CD4-positive, alpha-beta T cell treated with Interleukin-21 for 1 hour (primary cell): ENCODE measurements around the gene IPCEF1.

Experiments
- DNase-seq: peaks from one replicate; pipeline ENCODE4 v3.0.0-alpha.2; 2020

IPCEF1 gene

DNA sequence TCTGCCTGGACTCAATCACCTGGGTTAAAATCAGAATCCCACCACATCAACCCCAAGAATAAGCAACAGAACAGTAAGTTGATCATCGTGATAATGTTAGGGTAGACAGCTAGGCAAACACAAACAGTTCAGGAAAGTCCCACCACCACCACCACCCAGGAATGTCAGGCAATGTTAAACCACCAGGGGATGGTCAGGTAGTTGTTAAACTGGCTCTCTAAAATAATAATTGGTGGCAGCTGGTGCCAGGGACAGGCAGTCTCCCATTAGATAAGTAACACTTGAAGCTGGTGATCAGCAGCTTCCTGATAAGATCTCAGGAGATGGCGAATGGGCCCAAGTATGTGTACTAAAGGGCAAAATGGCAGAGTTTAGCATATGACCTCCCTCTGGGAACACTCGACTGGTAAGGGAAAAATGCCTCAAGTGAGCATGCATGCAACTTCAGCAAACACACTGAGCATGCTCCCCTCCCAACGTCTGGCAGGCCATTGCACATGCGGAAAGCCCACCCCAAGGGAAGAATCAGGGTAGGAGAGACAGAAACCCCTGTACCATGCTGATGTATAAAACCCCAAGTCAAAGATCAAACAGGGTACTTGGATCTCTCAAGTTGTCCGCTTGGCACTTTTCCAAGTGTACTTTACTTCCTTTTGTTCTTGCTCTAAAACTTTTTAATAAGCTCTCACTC lies 66.6 kb downstream of the IPCEF1 start:
- DNase-seq: no peak

DNA sequence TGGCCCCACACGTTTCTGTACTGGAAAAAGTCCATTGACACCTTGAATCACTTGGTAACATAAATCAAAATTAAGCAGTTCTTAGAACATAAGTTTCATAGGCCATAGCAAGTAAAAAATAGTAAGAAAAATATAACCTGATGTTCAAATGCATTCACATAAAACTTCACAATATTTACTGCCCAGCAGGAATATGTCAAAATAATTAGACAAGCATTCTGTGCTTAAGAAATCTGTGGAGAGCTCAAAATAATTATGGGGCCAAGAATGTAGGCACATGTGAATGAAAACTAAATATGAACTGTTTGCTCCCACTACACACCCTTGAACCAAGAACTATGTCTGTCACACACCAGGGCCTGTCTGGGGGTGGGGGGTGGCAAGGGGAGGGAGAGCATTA lies 70.8 kb downstream of the IPCEF1 start:
- no peak for DNase-seq

DNA sequence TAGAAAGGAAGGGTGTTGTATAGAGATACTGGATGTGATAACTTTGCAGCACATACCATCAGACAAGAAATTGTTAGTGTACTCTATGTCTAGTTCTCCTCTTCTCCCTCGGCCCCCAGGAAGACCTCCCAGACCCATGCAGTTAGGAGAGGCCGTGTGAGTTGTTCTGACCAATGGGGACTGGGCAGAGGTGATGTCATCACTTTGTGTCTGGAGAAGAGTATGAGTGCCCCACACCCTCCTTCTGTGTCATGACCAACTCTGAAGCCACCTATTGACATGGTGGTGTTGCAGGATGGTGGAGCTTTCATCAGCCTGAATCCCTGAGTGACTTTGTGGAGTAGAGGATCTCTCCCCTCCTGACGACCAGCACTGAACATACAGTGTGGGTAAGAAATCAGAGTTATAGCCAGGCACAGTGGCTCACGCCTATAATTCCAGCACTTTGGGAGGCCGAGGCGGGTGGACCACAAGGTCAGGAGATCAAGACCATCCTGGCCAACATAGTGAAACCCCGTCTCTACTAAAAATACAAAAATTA lies 72.2 kb downstream of the IPCEF1 start:
- no peak for DNase-seq

DNA sequence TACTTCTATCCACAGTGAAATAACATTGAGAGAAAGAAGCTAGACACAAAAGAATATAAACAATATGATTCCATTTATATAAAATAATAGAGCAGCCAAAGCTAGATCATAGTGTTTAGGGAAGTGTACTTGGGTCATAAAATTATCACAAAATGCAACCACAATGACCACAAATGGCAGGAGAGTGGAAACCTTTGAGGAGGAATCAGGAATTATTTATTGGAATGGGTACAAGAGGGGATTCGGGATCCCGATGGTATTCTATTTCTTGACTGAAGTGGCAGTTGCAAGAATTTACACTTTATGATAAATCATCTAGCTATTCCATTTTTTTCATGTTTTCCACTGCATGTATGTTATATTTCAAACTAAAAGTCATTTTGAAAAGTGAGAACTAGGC lies 76.1 kb downstream of the IPCEF1 start:
- no peak for DNase-seq

DNA sequence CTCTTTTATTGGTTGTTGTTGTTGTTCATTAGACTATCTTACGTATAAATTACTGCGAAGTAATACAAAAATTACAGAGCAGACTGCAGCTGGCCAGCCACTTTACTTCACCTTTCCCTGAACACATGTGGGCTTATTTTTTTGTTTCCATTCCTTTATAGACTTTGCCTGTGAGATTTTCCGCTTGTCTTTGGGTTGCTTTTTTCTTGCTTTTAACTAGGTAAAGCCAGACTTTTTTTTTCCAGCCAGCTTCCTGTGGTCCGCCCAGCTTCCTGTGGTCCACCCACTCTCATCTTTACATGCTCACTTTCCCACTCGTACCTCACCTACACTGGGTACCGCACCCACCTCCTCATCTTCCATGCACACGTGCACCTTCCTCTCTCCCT lies 79.0 kb downstream of the IPCEF1 start:
- no peak for DNase-seq

DNA sequence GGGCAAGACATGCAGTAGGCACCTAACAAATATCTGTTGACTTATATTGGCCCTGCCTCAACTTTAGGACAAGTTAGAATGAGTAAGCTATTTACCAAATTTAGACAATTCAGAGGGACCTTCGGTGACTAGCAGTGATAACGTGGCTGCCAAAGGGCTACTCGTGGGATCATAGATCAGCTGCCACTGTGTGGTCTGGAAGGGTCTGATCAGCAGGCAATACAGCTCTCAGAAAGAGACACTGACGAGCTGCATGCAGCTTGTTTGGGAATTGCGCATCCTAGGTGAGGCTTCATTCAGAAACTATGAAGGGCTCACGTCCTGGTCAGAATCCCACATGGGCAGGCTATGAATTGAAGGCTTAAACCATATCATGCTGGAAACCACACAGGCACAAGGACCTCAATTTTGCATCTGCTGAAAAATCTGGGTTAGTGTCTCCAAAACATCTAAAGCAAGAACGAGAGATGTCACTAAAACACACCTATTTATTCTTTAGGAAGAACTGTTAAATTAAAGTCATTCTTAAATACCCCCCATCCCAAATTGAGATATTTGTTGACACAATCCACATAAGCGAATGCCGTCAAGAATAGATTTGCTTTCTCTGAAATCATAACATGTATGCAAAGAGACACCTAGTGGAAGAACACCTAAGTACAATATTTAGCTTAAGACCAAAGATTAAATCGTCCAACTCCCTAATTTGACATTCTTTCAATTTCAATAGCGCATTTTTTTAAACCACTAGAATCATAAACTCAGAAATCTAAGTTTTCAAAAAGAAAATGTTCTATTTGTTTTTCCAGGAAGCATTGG lies 79.6 kb downstream of the IPCEF1 start:
- peak; percentile 70 for DNase-seq

DNA sequence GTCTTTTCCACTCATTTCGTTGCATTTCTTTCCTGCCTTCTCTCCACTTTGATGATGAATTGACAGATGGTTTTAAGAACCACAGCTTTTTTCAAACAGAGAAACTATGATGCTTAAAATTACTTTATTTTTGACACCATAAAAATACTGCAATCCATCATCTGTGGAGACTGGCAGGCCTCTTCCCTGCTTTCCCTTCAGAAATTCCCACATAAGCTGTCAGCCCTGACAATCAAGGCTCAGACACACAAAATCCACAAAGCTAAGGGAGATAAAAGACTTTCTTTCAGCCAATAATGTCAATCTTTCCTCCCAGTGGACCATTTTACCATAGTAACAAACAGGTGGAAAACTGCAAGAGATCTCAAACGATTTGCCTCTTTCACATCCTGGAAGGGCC lies 82.4 kb downstream of the IPCEF1 start:
- DNase-seq: no peak

DNA sequence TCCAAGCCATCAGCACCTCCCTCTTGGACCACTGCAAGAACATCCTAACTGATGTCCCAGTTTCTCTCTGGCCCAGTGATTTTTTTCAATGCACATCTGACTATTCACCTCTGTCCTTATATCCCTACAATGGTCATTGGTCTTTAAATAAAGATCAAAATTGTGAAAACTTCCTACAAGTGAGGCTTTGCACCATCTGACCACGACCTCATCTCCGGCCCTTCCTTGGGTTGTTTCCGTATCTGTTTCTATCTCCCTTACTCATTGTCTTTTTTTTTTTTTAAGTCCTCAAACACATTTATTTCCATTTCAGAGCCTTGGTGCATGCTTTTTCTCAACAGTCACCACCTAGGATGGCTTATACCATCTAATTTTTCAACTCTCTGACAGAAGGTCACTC lies 88.1 kb downstream of the IPCEF1 start:
- no peak for DNase-seq

DNA sequence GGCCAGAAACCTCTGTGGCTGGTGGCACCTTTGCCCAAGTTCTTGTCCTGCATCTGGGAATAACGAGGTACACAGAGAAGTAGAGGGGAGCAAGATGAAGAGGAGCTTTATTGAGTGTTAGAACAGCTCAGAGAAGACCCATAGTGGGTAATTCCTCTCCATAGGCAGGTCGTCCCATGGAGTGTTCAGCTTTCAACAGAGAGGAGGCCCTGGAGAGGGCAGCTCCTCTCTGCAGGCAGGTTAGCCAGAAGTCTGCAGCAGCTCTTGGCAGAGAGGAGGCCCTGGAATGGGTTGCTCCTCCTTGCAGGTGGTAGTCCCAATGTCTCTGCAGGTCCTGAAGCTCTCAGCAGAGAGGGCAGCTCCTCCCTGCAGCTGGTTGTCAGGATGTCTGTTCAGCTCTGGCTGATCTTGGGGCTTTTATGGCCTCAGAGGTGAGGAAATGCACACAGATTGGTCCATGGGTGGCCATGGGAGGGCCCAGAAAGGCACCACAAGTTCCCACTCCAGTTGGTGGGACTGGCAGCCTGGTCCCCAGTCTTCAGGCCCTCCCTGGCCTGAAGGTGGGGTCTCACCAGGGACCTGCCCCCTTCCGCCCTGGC lies 89.0 kb downstream of the IPCEF1 start:
- no peak for DNase-seq

DNA sequence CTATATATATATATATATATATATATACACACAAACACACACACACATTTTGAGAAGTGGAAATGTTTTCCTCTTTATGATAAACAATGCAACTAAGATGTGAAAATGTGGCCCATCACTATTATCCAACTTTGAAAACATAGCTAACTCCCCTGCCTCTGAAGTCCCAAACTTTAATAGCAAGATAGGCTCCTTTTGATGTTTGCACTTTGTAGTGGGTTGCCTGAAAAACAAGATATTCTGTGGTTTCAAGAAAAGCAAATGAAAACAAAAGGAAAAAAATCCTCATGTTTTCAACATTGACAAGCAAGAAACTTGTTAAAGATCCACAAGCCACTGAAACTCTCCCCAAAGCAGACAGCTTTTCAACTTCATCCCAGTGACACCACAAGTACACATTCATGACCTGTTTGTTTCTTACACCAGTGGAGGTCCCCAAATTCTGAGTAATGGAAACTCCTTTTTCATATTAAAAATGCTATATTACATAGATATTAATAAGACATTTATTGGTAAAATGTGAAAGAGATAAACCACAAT lies 90.0 kb downstream of the IPCEF1 start:
- no peak for DNase-seq

DNA sequence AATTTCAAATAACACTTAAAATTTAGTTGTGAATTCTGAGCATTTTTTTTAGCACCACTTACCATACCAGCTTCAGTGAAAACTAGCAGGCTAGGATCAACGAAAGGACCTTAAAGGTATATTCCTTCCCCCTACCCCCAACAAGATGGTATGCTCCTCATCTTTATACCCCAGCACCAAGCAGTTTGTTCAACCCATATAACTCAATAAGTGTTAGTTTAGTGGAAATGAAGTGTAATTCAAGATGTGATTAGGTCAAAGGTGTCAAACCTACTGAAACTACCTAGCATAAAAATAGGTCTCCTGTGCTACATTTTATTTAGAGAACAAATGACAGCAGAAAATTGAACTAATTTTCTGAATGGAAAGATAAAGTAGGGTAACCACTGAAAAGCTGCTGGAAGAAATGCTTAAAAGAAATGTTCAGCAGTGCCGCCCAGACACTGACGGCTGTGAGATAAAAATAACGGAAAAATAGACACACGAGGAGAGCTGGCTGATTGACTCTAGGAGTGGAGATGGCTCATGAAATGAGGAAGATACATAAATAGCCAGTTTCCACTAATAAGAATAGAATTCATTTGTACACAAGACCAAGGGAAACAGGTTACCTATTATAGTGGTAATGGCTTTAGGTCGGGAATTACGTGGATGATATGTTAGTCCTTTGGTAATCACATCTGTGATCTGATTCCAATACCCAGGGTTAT lies 94.8 kb downstream of the IPCEF1 start:
- DNase-seq: no peak

DNA sequence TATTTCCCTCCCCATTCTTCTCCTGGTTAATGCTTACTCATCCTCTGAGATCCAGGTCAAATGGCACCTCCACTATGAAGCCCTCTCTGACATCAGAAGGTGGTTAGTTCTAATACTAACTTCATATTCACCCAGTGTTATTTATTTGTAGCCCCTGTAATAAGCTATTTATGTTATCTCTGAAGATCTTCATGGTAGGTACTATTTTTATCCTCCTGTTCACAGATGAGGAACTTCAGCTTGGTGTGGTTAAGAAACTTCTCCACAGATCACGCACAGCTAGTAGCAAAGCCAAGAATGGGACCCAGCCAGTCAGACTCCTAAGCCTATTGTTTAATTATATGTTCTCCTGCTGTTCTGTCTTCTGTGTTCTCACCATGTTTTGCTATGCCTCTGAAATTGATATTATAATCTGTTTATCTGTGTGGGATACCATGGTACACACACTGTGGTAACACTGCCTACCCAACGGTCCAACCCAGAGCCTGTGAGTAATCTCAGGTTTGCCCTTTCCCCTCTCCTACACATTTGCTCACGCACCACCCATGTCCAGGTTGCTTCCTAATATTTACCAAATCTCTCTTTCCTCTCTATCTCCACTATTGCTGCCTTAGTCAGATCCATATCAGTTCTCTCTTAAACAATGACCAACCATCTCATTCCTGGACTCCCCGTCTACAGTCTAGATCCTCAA lies 98.4 kb downstream of the IPCEF1 start:
- DNase-seq: no peak

DNA sequence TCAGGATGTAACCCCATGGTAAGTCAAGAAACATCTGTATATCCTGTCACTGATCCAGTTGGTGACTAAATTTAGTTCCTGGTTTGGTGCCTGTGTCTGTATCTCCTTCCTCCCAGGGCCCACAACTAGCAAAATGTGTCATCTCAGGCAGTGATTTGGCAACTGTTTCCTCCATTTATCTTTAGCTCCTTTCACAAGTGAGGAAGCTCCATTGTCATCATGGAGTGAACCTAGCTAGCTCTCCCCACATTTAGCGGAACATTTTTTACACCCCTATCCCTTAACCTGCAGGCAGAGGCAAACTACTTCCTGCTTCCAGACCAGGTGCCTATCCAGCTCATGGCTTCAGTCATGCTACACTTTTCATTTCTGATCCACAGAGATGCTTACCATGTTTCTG lies 99.5 kb downstream of the IPCEF1 start:
- no peak for DNase-seq

DNA sequence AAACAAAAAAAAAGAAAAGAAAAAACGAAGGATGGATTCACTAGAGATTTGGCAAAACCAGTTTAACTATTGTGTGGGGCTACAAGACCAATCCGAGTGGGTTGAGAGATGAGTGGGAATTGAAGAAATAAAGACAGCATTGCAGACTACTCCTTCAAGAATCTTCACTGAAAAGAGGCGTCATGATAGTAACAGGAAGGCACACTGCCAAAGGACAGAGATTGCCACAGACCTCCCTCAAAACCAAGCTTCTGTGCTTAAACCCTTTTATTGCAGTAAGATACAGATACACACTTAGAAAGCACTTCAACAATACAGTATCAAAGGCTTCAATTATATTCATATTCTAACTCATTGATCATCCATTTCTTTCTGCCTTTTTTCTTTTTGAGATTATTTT lies 103.9 kb downstream of the IPCEF1 start:
- DNase-seq: no peak

DNA sequence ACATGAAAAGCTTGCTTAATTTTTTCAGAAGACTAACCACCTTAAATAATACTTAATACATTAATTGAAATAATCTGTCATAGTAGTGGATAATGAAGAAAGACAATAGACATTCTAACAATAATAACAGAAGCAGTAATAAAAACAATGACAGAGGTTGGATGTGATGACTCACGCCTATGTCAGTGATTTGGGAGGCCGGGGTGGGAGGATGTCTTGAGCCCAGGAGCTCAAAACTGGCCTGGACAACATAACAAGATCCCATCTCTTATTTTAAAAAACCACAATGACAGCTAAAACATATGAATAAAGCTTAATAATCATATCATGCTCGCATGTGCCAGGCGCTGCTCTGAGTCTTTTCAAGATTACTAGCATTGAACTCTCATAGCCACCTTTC lies 105.5 kb downstream of the IPCEF1 start:
- no peak for DNase-seq

DNA sequence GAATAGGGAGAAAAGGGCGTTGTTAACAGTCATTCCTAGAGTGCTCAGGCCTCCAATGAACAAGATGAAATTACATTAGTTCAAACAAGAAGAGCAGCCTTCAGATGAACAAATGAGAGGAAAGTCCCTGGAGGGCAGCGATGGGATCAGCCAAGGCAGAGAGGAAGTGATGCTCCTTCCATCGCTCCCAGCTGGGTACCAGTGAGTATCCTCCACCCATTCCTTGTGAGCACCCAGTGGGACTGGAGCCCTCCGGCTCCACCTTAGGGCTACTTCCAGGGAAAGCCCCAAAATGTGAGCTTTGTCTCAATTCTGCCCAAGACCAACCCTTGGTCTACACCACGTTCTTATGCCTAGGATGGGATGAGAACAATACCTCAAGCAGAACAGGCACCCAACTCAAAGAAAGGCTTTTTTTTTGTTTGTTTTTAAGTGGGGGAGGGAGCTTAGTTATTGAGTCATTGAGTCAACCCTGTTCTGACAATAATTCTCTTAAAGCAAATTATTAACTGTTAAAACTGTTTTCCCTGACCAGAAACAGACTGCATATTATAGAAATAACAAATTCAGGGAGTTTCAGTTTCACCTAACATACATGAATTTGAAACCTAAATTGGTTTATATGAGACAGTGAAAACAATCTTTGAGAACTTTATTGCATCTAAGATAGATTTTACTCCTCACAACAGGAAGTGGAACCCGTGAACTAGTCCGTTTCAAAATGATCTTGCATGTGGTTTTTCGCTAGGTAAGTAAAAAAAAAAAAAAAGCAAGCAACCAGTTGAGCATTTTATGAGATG lies 106.9 kb downstream of the IPCEF1 start:
- DNase-seq: peak; percentile 73

DNA sequence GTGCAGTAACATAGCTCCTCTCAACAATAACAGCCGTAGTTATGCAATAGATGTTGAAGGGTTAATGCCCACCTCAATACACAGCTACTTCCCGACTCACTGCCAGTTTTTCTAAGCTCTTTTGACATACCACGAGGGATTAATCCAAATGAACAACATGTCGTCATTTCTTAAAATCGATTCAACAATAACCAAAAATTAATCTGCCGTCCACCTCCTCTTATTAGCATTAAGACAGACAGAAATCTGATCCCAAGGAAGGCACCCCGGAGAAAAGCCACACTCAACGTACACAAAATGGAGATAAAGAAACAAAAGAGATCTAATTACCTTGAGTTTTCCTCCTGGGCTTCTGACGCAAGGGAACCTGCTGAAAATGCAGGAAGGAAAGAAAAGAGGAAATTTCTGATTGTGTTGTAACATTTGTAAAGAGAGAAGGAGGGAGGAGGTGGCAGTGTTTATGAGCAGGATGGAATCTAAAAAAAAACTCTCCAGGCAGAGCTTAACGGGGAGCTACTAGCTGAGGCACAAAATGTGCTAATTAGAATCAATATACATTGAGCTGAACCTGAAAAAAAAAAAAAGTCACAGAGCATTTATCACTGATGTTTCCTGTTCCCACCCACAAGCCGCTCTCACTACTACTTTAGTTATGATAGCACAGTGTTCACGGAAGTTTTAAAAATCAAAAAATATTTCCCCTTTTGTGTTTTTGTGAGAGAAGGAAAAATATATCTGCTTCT lies 109.3 kb downstream of the IPCEF1 start:
- DNase-seq: peak; percentile 61

DNA sequence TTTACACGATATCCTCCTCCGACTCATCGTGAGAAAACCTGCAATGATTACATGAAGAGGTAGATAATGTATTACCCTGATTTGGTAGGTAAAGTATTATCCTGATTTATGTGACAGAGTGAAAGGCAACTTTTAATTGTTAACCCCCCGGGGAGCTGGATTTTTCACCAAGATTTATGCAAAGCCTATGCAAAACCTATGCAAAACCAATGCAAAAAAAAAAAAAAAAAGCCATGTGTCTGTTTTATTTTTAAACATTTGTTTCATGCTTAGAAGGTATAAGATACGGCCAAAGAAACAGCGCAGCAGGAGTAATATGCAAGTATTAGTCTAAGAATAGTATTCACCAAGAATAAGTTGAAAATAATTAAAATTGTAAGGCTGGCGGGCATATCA lies 109.9 kb downstream of the IPCEF1 start:
- DNase-seq: no peak

DNA sequence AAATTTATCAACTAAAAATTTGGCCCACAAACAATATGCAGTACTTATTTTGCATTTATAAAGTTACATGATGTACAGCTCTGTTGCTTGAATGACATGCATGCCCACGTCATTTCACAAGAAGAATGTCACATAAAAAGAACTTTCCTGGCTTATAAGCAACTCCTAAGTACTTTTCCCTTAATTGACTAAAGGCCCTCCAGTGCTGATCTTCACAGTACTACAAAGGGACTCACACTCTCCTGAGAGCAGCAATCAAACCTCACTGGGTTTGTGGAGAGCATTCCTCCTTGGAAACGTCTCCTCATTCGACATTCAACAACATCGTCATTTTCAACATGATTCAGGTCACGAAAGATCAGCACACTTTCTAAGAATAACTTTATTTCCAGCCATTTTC lies 111.1 kb downstream of the IPCEF1 start:
- no peak for DNase-seq
